GM19468 (cell line): ENCODE results near the gene RUNDC3A.
"Not testable (repeated sequence)": the region's sequence is repeated elsewhere in the genome, so short reads cannot be mapped to it uniquely, and the experiment has no call there.

Experiments
- ATAC-seq: cut with Tn5 transposase; IDR thresholded peaks from one replicate; pipeline ENCODE4 v1.9.1; 2021; ENCODE audit warnings: mild to moderate bottlenecking, moderate library complexity, moderate number of reproducible peaks; ENCODE audit not compliant: unreplicated experiment; ENCODE audit errors: extremely low read depth

RUNDC3A gene

DNA sequence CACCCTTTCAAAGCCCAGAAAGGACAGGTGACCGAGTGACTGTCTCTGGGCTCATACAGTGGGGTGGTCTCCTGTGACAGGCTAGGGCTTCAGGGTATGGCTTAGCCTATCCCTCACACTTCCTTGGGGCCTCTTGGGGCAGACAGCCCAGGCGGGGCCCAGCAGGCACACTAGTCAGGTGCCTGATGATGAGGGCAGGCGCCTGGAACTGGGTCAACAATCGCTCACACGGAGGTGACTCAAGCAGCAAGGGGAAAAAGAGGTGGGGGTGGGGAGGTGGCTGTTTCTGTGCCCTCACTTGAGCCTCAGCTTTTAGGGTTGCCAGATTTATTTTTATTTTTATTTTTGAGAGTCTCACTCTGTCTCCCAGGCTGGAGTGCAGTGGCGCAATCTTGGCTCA is 30.3 kb downstream of the RUNDC3A start:
- ATAC-seq, result no peak

GRCh38 chr17:44340553-44340952 is 32.2 kb downstream of the RUNDC3A start:
- ATAC-seq, result not testable (repeated sequence)

GRCh38 chr17:44343510-44344209 is 35.3 kb downstream of the RUNDC3A start:
- ATAC-seq, result no peak

- peak; percentile 21 for ATAC-seq
Measured at GRCh38 chr17:44344939-44345453, 36.6 kb downstream of the RUNDC3A start, which contains the start of gene GRN. Gene GRN, plus strand, starts transcription at chr17:44345302. Its CDS starts 3,863 bp downstream, at chr17:44349165.

DNA sequence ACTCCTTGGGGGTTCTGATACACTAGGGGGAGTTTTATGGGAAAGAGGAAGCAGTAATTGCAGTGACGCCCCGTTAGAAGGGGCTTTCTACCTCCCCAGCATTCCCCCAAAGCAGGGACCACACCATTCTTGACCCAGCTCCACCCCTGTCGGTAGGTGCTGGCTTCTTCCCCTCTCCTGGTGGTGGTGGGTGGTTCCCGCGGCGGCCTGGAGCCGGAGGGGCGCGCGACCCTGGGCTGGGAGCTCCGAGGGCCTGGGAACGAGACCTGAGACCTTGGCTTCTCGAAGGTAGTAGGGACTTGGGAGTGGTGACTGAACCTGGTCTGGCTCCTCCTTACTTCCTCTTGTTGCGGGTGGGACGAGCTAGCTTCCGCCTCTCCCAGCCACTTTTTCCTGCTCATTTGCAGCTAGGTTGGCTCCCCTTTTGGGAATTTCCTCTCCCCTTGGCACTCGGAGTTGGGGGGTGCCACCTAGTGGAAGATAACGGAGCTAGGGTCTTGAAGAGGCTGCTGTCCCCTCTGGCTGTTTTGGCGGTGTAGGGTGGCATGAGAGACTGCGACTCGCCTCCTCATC is 37.1 kb downstream of the RUNDC3A start:
- no peak for ATAC-seq

- ATAC-seq, result no peak
Measured at GRCh38 chr17:44346064-44346844, 37.9 kb downstream of the RUNDC3A start.

DNA sequence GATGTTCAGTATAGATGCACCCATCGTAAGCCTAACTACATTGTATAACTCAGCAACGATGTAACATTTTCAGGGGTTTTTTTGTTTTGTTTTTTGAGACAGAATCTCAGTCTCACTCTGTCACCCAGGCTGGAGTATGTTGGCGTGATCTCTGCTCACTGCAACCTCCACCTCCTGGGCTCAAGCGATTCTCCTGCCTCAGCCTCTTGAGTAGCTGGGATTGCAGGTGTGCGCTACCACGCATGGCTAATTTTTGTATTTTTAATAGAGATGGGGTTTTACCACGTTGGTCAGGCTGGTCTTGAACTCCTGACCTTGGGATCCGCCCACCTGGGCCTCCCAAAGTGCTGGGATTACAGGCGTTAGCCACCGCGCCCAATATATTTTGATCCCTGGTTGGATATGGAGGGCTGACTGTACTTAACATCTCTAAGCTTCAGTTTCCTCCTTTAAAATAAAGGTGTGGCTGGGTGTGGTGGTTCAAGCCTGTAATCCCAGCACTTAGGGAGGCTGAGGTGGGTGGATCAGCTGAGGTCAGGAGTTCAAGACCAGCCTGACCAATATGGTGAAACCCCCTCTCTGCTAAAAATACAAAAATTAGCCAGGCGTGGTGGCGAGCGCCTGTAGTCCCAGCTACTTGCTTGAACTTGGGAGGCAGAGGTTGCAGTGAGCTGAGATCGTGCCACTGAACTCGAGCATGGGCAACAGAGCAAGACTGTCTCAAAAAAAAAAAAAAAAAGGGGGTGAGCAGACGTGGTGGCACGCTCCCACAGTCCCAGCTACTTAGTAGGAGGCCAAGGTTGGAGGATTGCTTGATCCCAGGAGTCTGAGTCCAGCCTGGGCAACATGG is 39.0 kb downstream of the RUNDC3A start:
- ATAC-seq, result not testable (repeated sequence)

DNA sequence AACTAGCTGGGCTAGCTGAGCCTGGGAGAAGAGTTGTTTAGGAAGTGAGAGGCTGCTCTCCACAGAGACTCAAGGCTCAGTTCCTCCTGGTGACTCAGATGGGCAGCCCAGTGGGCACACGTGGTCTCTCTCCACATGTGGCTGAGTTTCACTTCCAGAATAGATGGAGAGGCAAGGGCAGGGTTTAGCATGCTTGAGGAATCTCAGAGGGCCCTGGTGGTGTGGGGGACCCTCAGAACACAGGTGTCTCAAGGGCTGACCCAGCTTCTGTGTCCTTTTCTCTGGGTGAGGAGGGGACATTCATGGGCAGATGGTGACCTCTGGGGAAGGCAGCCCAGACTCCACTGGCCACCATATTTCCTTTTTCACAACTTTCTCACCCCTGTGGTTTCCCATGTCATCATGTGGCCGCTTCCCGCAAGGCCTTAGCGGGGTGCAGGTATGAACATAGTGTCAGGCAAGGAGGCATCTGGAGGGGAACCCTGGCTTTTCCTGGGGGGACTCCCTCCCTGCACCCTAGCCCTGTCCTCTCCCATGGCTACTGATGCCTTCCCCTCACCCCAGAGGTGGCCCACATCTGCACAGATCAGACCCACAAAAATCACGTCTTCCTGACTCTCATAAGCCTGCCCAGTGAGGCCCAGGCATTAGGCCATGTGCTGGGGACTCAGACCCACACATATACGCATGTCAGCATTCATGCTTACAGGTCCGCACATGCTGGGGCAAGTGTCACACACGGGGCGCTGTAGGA is 40.0 kb downstream of the RUNDC3A start:
- no peak for ATAC-seq

- no peak for ATAC-seq
Measured at GRCh38 chr17:44348988-44349364, 40.6 kb downstream of the RUNDC3A start.

DNA sequence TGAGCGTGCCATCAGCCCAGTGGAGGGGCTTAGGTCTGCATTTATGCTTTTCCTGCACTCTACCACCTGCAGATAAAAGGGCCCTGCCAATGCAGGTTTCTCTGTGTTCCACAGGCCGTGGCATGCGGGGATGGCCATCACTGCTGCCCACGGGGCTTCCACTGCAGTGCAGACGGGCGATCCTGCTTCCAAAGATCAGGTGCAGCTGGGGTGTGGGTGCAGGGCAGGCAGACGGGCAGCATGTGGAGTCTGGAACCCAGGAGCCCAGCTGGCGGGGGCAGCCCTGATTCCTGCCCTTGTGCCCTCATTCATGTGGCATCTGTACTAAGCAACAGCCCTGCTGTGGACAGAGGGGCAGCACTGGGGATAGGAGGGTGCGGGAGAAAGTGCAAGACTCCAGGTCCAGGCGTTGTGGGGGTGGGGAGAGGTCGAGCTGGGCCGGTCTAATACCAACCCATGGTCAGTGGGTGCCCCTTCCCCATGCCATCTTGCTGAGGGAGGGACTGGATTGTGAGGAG is 41.2 kb downstream of the RUNDC3A start:
- no peak for ATAC-seq

- no peak for ATAC-seq
Measured at GRCh38 chr17:44350733-44351226, 42.4 kb downstream of the RUNDC3A start.

GRCh38 chr17:44351464-44351863 is 43.1 kb downstream of the RUNDC3A start:
- ATAC-seq, result no peak

- no peak for ATAC-seq
Measured at GRCh38 chr17:44351961-44352827, 43.8 kb downstream of the RUNDC3A start.

DNA sequence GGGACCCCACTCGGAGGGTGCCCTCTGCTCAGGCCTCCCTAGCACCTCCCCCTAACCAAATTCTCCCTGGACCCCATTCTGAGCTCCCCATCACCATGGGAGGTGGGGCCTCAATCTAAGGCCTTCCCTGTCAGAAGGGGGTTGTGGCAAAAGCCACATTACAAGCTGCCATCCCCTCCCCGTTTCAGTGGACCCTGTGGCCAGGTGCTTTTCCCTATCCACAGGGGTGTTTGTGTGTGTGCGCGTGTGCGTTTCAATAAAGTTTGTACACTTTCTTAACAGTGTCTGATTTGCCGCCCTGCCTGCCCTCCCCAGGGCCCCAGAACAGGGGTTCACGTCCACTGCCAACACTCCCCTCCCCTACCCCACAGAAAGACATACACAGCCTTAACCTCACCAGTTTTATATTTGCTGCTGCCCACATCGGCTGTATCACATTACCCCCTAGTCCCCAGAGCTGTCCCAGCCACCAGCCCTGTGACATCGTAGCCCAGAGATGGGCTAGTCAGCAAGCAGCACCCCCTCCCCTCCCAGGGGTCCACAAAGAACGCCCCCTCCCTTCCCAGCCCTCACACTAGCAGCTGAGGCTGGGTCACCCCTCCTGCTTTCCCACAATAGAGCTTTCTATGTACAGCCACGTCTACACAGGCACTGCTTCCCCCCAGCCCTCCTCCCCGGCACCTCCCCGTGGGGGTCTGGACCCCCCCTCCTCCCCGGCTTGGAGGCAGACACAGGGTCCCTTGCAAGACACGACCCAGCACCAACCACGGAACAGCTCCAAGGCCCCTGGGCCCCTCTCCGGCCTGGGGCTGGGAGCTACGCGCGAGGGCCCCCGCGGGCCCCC is 44.6 kb downstream of the RUNDC3A start:
- ATAC-seq, result no peak

DNA sequence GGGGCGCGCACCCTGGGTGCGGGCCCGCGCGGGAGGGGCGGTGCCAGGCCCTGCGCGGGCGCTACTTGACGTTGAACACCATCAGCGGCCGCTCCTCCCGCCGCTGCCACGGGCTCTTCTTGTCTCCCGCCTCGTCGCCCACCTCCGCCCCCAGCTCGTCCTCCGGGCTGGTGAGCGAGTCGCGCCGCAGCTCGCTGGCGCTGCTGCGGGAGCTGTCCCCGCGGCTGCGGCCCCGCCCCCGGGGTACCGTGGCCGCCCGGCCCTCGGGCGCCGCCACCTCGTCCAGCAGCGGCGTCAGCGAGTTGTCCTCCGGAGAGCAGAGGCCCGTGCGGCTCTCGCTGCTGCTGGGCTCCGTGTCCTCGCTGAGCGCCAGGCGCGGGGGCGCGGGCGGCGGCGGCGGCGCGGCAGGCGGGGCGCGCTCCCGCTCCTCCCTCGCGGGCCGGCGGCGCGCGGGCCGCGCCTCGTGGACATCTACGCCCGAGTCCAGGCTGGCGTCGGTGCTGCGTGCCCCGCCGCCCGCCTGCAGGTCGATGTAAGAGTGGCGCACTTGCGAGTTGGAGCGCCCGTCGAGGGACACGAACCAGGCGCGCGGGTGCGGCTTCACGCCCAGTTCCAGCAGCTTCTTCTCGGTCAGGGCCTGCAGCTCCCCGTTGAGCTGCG is 45.4 kb downstream of the RUNDC3A start:
- ATAC-seq, result no peak
